Measurements from ENCODE around the gene MEX3D. TPM values are rescaled to one million over a fixed set of nuclear protein-coding genes. Genes with fewer than 3 reads are reported as not detected.
"Not testable (repeated sequence)": the region's sequence is repeated elsewhere in the genome, so short reads cannot be mapped to it uniquely, and the experiment has no call there.

MEX3D gene
- total and polyA plus RNA-seq, 2 donors (not counting 1 experiment from before 2014, with no cell fraction given): 5.3 to 33.0 TPM

- H4K20me1 ChIP-seq (ENCODE audit: control insufficient read depth, extremely low read depth, insufficient read depth, low read length): no peaks in the 10 kb centered on the region
- no peaks in the 10 kb centered on the region for H3K9me3 ChIP-seq (ENCODE audit: control insufficient read depth, insufficient read depth, low read depth, low read length)
- no peak for DNase-seq (ENCODE audit: low read depth in 2 of 2)
- H3K4me1 ChIP-seq (ENCODE audit: control insufficient read depth, extremely low read depth, insufficient read depth, low read length): no peaks in the 10 kb centered on the region
- H2AFZ ChIP-seq (ENCODE audit: low read length): no peak overlapping the region
- no peak overlapping the region for H3K4me2 ChIP-seq (ENCODE audit: extremely low read depth, insufficient read depth, low read length)
- no peak overlapping the region for H3K27ac ChIP-seq (ENCODE audit: insufficient read depth, low read length)
- no peak overlapping the region for H3K9ac ChIP-seq (ENCODE audit: insufficient read depth, low read length)
- TF ChIP-seq EZH2 (IDR thresholded peaks at IDR 0.05; ENCODE audit: low read length, missing control alignments): no peak
- TF ChIP-seq CTCF (conservative IDR thresholded peaks at IDR 0.05 in 1 of 2, IDR thresholded peaks at IDR 0.05 in 1 of 2; ENCODE audit: low read depth in 1 of 2, low read length in 2 of 2): no peak
- no peaks in the 10 kb centered on the region for H3K36me3 ChIP-seq (ENCODE audit: control insufficient read depth, insufficient read depth, low read length)
- peaks cover 20% of the 10 kb centered on the region for H3K27me3 ChIP-seq (ENCODE audit: control insufficient read depth, insufficient read depth, low read length)
- H3K4me3 ChIP-seq (replicated peaks in 1 of 4; ENCODE audit: control extremely low read depth in 1 of 4, insufficient read depth in 1 of 4, low read depth in 3 of 4, low read length in 4 of 4): no peak overlapping the region
- no peaks in the 10 kb centered on the region for H3K79me2 ChIP-seq (ENCODE audit: control insufficient read depth, insufficient read depth, low read length)
Measured at GRCh38 chr19:1520203-1520780, 47.8 kb downstream of the MEX3D start.

- not testable (repeated sequence) for H3K79me2 ChIP-seq (ENCODE audit: control insufficient read depth, insufficient read depth, low read length); H3K4me2 ChIP-seq (ENCODE audit: extremely low read depth, insufficient read depth, low read length); H3K9ac ChIP-seq (ENCODE audit: insufficient read depth, low read length); H2AFZ ChIP-seq (ENCODE audit: low read length); H3K9me3 ChIP-seq (ENCODE audit: control insufficient read depth, insufficient read depth, low read depth, low read length); H3K4me3 ChIP-seq (replicated peaks in 1 of 4; ENCODE audit: control extremely low read depth in 1 of 4, insufficient read depth in 1 of 4, low read depth in 3 of 4, low read length in 4 of 4); H3K4me1 ChIP-seq (ENCODE audit: control insufficient read depth, extremely low read depth, insufficient read depth, low read length); DNase-seq (ENCODE audit: low read depth in 2 of 2); H3K36me3 ChIP-seq (ENCODE audit: control insufficient read depth, insufficient read depth, low read length); H3K27ac ChIP-seq (ENCODE audit: insufficient read depth, low read length); H4K20me1 ChIP-seq (ENCODE audit: control insufficient read depth, extremely low read depth, insufficient read depth, low read length)
- H3K27me3 ChIP-seq (ENCODE audit: control insufficient read depth, insufficient read depth, low read length): peaks cover 16% of the 10 kb centered on the region
Measured at GRCh38 chr19:1519802-1520201, 48.3 kb downstream of the MEX3D start.

- no peak overlapping the region for H2AFZ ChIP-seq (ENCODE audit: low read length)
- no peak overlapping the region for H3K4me3 ChIP-seq (replicated peaks in 1 of 4; ENCODE audit: control extremely low read depth in 1 of 4, insufficient read depth in 1 of 4, low read depth in 3 of 4, low read length in 4 of 4)
- TF ChIP-seq CTCF (conservative IDR thresholded peaks at IDR 0.05 in 1 of 2, IDR thresholded peaks at IDR 0.05 in 1 of 2; ENCODE audit: low read depth in 1 of 2, low read length in 2 of 2): no peak
- TF ChIP-seq EZH2 (IDR thresholded peaks at IDR 0.05; ENCODE audit: low read length, missing control alignments): no peak
- no peaks in the 10 kb centered on the region for H4K20me1 ChIP-seq (ENCODE audit: control insufficient read depth, extremely low read depth, insufficient read depth, low read length)
- no peaks in the 10 kb centered on the region for H3K36me3 ChIP-seq (ENCODE audit: control insufficient read depth, insufficient read depth, low read length)
- H3K9me3 ChIP-seq (ENCODE audit: control insufficient read depth, insufficient read depth, low read depth, low read length): no peaks in the 10 kb centered on the region
- H3K4me1 ChIP-seq (ENCODE audit: control insufficient read depth, extremely low read depth, insufficient read depth, low read length): no peaks in the 10 kb centered on the region
- peaks cover 8% of the 10 kb centered on the region for H3K27me3 ChIP-seq (ENCODE audit: control insufficient read depth, insufficient read depth, low read length)
- no peak for DNase-seq (ENCODE audit: low read depth in 2 of 2)
- no peak overlapping the region for H3K27ac ChIP-seq (ENCODE audit: insufficient read depth, low read length)
- H3K79me2 ChIP-seq (ENCODE audit: control insufficient read depth, insufficient read depth, low read length): no peaks in the 10 kb centered on the region
- no peak overlapping the region for H3K4me2 ChIP-seq (ENCODE audit: extremely low read depth, insufficient read depth, low read length)
- no peak overlapping the region for H3K9ac ChIP-seq (ENCODE audit: insufficient read depth, low read length)
Measured at GRCh38 chr19:1518471-1518870, 49.7 kb downstream of the MEX3D start.

Measured in fibroblast of lung (primary cell).